CD4-positive, alpha-beta T cell (primary cell): ENCODE measurements around the gene SLC41A3. TPM values are rescaled to one million over a fixed set of nuclear protein-coding genes. Genes with fewer than 3 reads are reported as not detected.

ENCODE experiments used
- ATAC-seq: fragments of 200-7000 bp; cut with Tn5 transposase; one replicate; pipeline ENCODE4 v1.10.0; 2022; ENCODE audit warnings: mild to moderate bottlenecking; ENCODE audit not compliant: poor library complexity
- CTCF ChIA-PET: fragments of 350-600 bp; sonication (Branson Sonifier 250); formaldehyde crosslinking; loops from one replicate; lab custom pipeline; 2021; ENCODE audit warnings: antibody characterized with exemption, inconsistent platforms; lab: Charles Lee
- POLR2A ChIA-PET: fragments of 350-600 bp; sonication (Branson Sonifier 250); formaldehyde crosslinking; loops from one replicate; lab custom pipeline; 2021; ENCODE audit warnings: antibody characterized with exemption, inconsistent platforms; lab: Charles Lee
- DNase-seq, 14 experiments: peaks; one replicate each; pipeline ENCODE4 v3.0.0-alpha.2; 2013 to 2020; ENCODE audit warnings: mixed read lengths in 2 of 14
- H3K27ac ChIP-seq, 2 donors: one replicate each; pipeline versions ENCODE4 v1.5.1 to v1.7.0; 2013; ENCODE audit warnings: low read length in 2 of 2, low read depth in 1 of 2, mild to moderate bottlenecking in 1 of 2
- H3K27me3 ChIP-seq, 2 experiments: 1 replicate in 1 of 2; 2 replicates in 1 of 2; pipeline versions ENCODE4 v1.6.1 to v1.7.0; 2013; ENCODE audit warnings: low read length in 2 of 2, control low read depth in 1 of 2, mild to moderate bottlenecking in 1 of 2, moderate library complexity in 1 of 2; ENCODE audit not compliant: insufficient read depth in 2 of 2, control insufficient read depth in 1 of 2
- H3K36me3 ChIP-seq: one replicate; pipeline ENCODE4 v1.6.1; 2013; ENCODE audit warnings: low read length, control low read depth; ENCODE audit not compliant: insufficient read depth
- H3K4me1 ChIP-seq: one replicate; pipeline ENCODE4 v1.6.1; 2013; ENCODE audit warnings: low read length, control low read depth; ENCODE audit not compliant: insufficient read depth
- H3K4me3 ChIP-seq: one replicate; pipeline ENCODE4 v1.5.1; 2013; ENCODE audit warnings: mild to moderate bottlenecking, low read length, moderate library complexity
- H3K9me3 ChIP-seq, 2 experiments: 1 replicate in 1 of 2; 2 replicates in 1 of 2; pipeline versions ENCODE4 v1.6.1 to v1.7.0; 2013; ENCODE audit warnings: low read length in 2 of 2, mild to moderate bottlenecking in 2 of 2, control low read depth in 1 of 2, moderate library complexity in 1 of 2; ENCODE audit not compliant: control insufficient read depth in 1 of 2, insufficient read depth in 1 of 2
- H3K27ac Mint-ChIP-seq: one replicate; pipeline ENCODE4 v1.8.0; 2020; ENCODE audit warnings: mixed read lengths
- H3K27me3 Mint-ChIP-seq: one replicate; pipeline ENCODE4 v1.8.0; 2021; ENCODE audit warnings: mixed read lengths
- H3K36me3 Mint-ChIP-seq: one replicate; pipeline ENCODE4 v1.8.0; 2021; ENCODE audit warnings: low read depth, mixed read lengths
- H3K4me1 Mint-ChIP-seq: one replicate; pipeline ENCODE4 v1.8.0; 2021; ENCODE audit warnings: low read depth, mixed read lengths
- H3K4me3 Mint-ChIP-seq: one replicate; pipeline ENCODE4 v1.8.0; 2020; ENCODE audit warnings: mild to moderate bottlenecking, mixed read lengths
- H3K9me3 Mint-ChIP-seq: one replicate; pipeline ENCODE4 v1.8.0; 2020; ENCODE audit warnings: mixed read lengths
- intact Hi-C, 2 experiments: fragments of 100-400 bp; cut with DNase I in 1 of 2; cut with micrococcal nuclease in 1 of 2; formaldehyde crosslinking; loops; one replicate each; pipeline versions ENCODE4 v1.15.1 to v1.9.0; 2023 to 2025; cut with DNase I, micrococcal nuclease
- total RNA-seq, 174 experiments: library from RNA in 2 of 174; stranded (reverse) in 2 of 174; gene quantifications; one replicate each; pipeline ENCODE4 v1.2.3 and lab custom pipeline; 2021 to 2026
- TF ChIP-seq, protein P1 (sequence below): fragments of 200-600 bp; IDR thresholded peaks from one replicate; pipeline ENCODE4 v1.8.0; 2022; ENCODE audit warnings: antibody characterized with exemption, mild to moderate bottlenecking

SLC41A3 gene
- total RNA-seq, 2 experiments from 2014 or later = 26.5 to 29.1 TPM

DNA sequence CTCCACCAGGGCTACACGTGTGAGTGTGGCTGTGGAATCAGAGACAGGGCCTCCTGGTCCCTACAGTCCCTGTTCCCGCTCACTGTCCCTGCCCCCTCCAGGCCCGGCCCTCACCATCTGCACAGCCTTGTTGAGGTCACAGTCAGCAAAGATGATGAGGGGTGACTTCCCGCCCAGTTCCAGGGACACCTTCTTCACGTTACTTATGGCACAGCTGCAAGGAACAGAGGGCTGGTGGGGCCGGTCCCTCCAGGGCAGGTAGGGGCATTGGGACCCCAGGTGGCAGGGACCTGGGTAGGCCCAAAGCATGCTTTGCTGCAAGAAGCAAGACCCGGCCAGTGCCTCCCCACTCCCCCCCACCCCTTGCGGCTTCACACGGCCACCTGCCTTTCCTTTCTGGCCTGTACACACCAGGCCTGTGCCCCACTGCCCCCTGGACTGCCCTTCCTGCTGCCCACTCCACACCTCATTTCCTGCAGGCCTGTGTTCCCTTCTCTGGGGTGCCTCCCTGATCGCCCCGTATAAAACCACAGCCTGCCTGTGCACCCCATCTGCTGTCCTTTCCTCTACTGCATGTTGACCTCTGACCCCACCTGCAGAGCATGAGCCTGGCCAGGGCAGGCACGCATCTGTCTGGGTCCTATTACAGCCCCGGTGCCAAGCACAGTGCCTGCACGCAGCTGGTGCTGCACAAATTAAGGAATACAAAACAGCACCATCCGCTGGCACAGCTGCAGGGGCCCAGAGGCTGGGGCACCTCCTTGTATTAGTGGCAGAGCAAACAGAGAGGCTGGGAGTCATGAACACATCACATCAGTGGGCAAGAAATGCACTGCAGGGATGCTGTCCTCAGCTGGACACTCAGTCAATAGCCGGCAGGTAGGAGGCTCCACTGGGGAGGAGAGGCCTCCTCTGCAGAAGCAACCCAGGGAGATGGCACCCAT lies 30.8 kb upstream of the SLC41A3 start:
- H3K36me3 Mint-ChIP-seq = no peaks in the 10 kb centered on the region
- H3K4me3 Mint-ChIP-seq = no peak overlapping the region
- H3K9me3 Mint-ChIP-seq = no peaks in the 10 kb centered on the region
- H3K4me1 ChIP-seq = no peaks in the 10 kb centered on the region
- no peaks in the 10 kb centered on the region for H3K27me3 Mint-ChIP-seq
- ATAC-seq = no peak
- POLR2A ChIA-PET = no interaction called here
- H3K27ac ChIP-seq = no peak overlapping the region
- DNase-seq = peak in 1 of 14 experiments; percentile 6
- H3K27ac Mint-ChIP-seq = no peak overlapping the region
- TF ChIP-seq, protein P1, sequence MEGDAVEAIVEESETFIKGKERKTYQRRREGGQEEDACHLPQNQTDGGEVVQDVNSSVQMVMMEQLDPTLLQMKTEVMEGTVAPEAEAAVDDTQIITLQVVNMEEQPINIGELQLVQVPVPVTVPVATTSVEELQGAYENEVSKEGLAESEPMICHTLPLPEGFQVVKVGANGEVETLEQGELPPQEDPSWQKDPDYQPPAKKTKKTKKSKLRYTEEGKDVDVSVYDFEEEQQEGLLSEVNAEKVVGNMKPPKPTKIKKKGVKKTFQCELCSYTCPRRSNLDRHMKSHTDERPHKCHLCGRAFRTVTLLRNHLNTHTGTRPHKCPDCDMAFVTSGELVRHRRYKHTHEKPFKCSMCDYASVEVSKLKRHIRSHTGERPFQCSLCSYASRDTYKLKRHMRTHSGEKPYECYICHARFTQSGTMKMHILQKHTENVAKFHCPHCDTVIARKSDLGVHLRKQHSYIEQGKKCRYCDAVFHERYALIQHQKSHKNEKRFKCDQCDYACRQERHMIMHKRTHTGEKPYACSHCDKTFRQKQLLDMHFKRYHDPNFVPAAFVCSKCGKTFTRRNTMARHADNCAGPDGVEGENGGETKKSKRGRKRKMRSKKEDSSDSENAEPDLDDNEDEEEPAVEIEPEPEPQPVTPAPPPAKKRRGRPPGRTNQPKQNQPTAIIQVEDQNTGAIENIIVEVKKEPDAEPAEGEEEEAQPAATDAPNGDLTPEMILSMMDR = no peak
- H3K27me3 ChIP-seq = no peaks in the 10 kb centered on the region
- H3K4me3 ChIP-seq = no peak overlapping the region
- CTCF ChIA-PET = no interaction called here
- H3K4me1 Mint-ChIP-seq = no peaks in the 10 kb centered on the region
- intact Hi-C loops = no loop called here
- H3K36me3 ChIP-seq = no peaks in the 10 kb centered on the region
- H3K9me3 ChIP-seq = no peaks in the 10 kb centered on the region

DNA sequence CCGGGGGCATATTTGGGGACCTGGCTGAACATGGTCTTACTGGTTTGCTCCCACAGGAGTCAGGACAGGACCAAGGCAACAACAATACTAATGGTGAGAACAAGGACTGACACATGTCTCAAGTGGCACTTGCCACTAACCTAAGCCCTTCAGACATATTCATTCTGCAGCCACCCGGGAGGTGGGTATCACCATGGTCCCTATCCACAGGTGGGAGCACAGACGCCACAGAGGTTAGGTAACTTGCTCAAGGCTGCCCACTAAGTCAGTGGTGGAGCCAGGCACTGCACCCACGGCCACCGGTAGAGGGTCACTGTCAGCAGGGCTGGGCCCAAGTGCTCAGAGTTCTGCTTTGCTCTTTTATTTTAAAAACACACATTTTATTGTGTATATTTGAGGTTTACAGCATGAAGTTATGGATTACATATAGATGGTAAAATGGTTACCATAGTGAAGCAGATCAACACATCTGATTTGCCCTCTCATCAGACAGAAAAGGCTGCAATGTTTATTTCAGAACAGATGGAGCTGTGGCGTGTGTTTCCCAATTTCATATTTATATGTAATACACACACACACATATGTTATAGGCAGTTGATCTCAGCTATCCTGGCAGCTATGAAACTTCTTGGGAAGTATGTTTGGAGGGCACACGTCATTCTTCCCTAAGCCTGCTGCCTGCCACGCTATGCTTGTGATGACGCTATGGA lies 30.0 kb upstream of the SLC41A3 start:
- Mint-ChIP-seq H3K4me3 (no peak overlapping the region), H3K27ac (no peak overlapping the region), H3K9me3 (no peaks in the 10 kb centered on the region), H3K4me1 (no peaks in the 10 kb centered on the region), H3K27me3 (no peaks in the 10 kb centered on the region), H3K36me3 (no peaks in the 10 kb centered on the region)
- ATAC-seq = peak; percentile 57
- no peak overlapping the region for H3K4me3 ChIP-seq
- POLR2A ChIA-PET = no interaction called here
- intact Hi-C loops = no loop called here
- no peaks in the 10 kb centered on the region for H3K4me1 ChIP-seq
- H3K9me3 ChIP-seq = no peaks in the 10 kb centered on the region
- no peak overlapping the region for H3K27ac ChIP-seq
- no peaks in the 10 kb centered on the region for H3K27me3 ChIP-seq
- H3K36me3 ChIP-seq = no peaks in the 10 kb centered on the region
- DNase-seq = peak in 4 of 14 experiments; percentile 3 to 31 (median 18)
- CTCF ChIA-PET = no interaction called here
- TF ChIP-seq, protein P1 = no peak

DNA sequence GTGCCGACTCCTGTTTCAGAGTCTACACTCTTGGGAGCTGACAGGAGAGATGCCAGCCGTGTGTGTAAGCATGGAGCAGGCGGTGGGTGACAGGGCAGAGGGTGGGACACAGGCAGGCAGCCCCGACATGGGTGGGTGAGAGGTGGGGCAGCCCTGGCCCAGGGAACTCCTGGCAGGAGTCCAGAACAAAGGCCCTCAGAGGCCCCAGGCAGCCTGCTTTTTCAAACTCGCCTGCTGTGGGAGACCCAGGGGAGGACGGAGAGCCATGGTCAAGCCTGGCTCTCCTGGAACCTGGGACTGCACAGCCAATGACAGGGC lies 29.3 kb upstream of the SLC41A3 start:
- Histone ChIP-seq H3K9me3 (no peaks in the 10 kb centered on the region), H3K4me1 (no peaks in the 10 kb centered on the region), H3K27me3 (no peaks in the 10 kb centered on the region), H3K36me3 (no peaks in the 10 kb centered on the region), H3K4me3 (no peak overlapping the region), H3K27ac (no peak overlapping the region)
- peak in 1 of 14 experiments; percentile 24 for DNase-seq
- Mint-ChIP-seq H3K4me1 (no peaks in the 10 kb centered on the region), H3K27ac (no peak overlapping the region), H3K4me3 (no peak overlapping the region), H3K9me3 (no peaks in the 10 kb centered on the region), H3K36me3 (no peaks in the 10 kb centered on the region), H3K27me3 (no peaks in the 10 kb centered on the region)
- TF ChIP-seq, protein P1 = no peak
- no peak for ATAC-seq
- POLR2A ChIA-PET = no interaction called here
- CTCF ChIA-PET = no interaction called here
- intact Hi-C loops = no loop called here
